Measurements from ENCODE around the gene ITSN2. TPM values are rescaled to one million over a fixed set of nuclear protein-coding genes. Genes with fewer than 3 reads are reported as not detected.

ITSN2 gene
- polyA plus RNA-seq, 1 donor (not counting 4 experiments of a cell fraction or from before 2014, with no cell fraction given), result 19.7 TPM

DNA sequence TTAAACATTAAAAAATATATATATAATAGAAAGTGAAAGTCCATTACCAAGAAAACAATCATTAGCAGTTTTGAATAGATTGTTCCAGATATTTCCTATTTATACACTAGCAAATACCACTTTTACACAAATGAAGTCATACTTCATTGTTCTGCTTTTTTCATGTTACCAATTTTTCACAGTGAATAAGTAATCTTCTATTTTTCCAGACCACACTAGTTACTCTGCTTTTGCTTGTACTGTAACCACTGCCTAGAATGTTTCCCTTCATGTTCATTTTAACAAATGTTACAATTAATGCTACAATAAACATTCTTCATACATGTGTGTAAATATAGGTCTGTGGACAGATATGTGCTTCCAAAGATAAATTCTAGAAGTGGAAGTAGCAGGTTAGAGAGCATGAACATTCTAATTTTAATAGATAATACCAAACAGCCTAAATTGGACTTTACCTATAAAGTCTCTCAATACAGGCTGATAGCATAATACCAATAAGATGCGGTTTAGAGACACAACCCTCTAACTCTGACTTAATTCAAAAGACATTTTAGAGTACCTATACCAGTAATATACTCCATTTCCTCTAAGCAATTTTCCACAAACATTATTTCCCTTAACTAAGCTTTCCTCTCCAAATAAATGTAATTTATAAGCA is 17.0 kb downstream of the ITSN2 start:
- H3K79me2 ChIP-seq (ENCODE audit: control insufficient read depth, insufficient read depth, low read length), result peaks cover 48% of the 10 kb centered on the region
- H4K20me1 ChIP-seq (ENCODE audit: control insufficient read depth, extremely low read depth, insufficient read depth, low read length), result no peaks in the 10 kb centered on the region

DNA sequence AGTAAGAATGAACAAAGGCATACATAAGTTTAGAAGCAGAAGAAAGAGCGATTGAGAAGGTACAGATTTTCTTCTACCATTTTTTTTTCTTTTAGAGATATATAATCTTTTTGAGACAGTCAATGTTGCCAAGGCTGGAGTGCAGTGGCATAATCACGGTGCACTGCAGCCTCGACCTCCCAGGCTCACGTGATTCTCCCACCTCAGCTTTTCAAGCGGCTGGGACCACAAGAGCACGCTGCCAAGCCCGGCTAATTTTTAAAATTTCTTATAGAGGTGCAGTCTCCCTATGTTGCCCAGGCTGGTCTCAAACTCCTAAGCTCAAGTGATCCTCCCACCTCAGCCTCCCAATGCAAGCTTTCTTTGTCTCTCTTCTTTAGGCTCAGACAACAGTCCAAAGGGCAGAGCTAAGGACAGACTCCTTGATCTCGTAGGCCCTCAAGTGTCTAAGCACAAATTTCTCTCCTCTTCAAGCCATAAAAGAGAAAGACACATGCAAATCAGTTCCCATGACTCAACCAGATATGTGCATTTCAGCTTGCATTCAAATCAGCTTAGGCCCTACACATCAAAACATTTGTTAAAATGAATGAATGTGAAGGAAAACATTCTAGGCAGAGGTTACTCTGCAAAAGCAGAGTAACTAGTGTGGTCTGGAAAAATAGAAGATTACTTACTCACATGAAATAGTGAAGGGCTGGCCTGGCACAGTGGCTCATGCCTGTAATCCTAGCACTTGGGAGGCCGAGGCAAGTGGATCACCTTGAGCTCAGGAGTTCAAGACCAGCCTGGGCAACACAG is 18.0 kb downstream of the ITSN2 start:
- no peak for FAIRE-seq
- no peaks in the 10 kb centered on the region for H3K27me3 ChIP-seq (ENCODE audit: control insufficient read depth, extremely low read depth, insufficient read depth, low read length)
- no peaks in the 10 kb centered on the region for H3K9me1 ChIP-seq (ENCODE audit: control insufficient read depth, extremely low read depth, insufficient read depth, low read length)
- DNase-seq (ENCODE audit: low read depth, low spot score), result no peak
- peaks cover 43% of the 10 kb centered on the region for H3K79me2 ChIP-seq (ENCODE audit: control insufficient read depth, insufficient read depth, low read length)
- H3K27ac ChIP-seq (ENCODE audit: control insufficient read depth, insufficient read depth, low read length), result no peak overlapping the region
- no peak overlapping the region for H3K4me2 ChIP-seq (ENCODE audit: control insufficient read depth, extremely low read depth, insufficient read depth, low read depth, low read length)
- no peaks in the 10 kb centered on the region for H4K20me1 ChIP-seq (ENCODE audit: control insufficient read depth, extremely low read depth, insufficient read depth, low read length)
- H3K9ac ChIP-seq (ENCODE audit: control insufficient read depth, extremely low read depth, insufficient read depth, low read length), result no peak overlapping the region
- H3K4me1 ChIP-seq (ENCODE audit: control insufficient read depth, extremely low read depth, insufficient read depth, low read length), result no peaks in the 10 kb centered on the region
- H3K4me3 ChIP-seq (ENCODE audit: control insufficient read depth in 2 of 3, extremely low read depth in 1 of 3, insufficient read depth in 2 of 3, low read depth in 1 of 3, low read length in 3 of 3), result no peak overlapping the region
- dilution Hi-C loops (cut with MboI; ENCODE audit: extremely low pct_ligation_motif_present, low sequenced_read_pairs), result no loop called here
- no peaks in the 10 kb centered on the region for H3K36me3 ChIP-seq (ENCODE audit: control insufficient read depth in 2 of 2, extremely low read depth in 1 of 2, insufficient read depth in 2 of 2, low read length in 2 of 2)
- H2AFZ ChIP-seq (ENCODE audit: control insufficient read depth, low read length), result no peak overlapping the region
- H3K9me3 ChIP-seq (ENCODE audit: control insufficient read depth, low read depth, low read length), result no peaks in the 10 kb centered on the region
- TF ChIP-seq, protein P1, sequence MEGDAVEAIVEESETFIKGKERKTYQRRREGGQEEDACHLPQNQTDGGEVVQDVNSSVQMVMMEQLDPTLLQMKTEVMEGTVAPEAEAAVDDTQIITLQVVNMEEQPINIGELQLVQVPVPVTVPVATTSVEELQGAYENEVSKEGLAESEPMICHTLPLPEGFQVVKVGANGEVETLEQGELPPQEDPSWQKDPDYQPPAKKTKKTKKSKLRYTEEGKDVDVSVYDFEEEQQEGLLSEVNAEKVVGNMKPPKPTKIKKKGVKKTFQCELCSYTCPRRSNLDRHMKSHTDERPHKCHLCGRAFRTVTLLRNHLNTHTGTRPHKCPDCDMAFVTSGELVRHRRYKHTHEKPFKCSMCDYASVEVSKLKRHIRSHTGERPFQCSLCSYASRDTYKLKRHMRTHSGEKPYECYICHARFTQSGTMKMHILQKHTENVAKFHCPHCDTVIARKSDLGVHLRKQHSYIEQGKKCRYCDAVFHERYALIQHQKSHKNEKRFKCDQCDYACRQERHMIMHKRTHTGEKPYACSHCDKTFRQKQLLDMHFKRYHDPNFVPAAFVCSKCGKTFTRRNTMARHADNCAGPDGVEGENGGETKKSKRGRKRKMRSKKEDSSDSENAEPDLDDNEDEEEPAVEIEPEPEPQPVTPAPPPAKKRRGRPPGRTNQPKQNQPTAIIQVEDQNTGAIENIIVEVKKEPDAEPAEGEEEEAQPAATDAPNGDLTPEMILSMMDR (optimal IDR thresholded peaks at IDR 0.05 in 1 of 3, IDR thresholded peaks at IDR 0.05 in 1 of 3, conservative IDR thresholded peaks at IDR 0.05 in 1 of 3; ENCODE audit: extremely low read depth in 1 of 3, insufficient read depth in 2 of 3, low read length in 3 of 3), result no peak

More for the DNA sequence above, 17.0 kb downstream of the ITSN2 start:
- no peak overlapping the region for H3K4me3 ChIP-seq (ENCODE audit: control insufficient read depth in 2 of 3, extremely low read depth in 1 of 3, insufficient read depth in 2 of 3, low read depth in 1 of 3, low read length in 3 of 3)
- no peak overlapping the region for H2AFZ ChIP-seq (ENCODE audit: control insufficient read depth, low read length)
- H3K9ac ChIP-seq (ENCODE audit: control insufficient read depth, extremely low read depth, insufficient read depth, low read length), result no peak overlapping the region
- no peaks in the 10 kb centered on the region for H3K27me3 ChIP-seq (ENCODE audit: control insufficient read depth, extremely low read depth, insufficient read depth, low read length)
- dilution Hi-C loops (cut with MboI; ENCODE audit: extremely low pct_ligation_motif_present, low sequenced_read_pairs), result no loop called here
- no peaks in the 10 kb centered on the region for H3K9me1 ChIP-seq (ENCODE audit: control insufficient read depth, extremely low read depth, insufficient read depth, low read length)
- H3K9me3 ChIP-seq (ENCODE audit: control insufficient read depth, low read depth, low read length), result no peaks in the 10 kb centered on the region
- H3K36me3 ChIP-seq (ENCODE audit: control insufficient read depth in 2 of 2, extremely low read depth in 1 of 2, insufficient read depth in 2 of 2, low read length in 2 of 2), result no peaks in the 10 kb centered on the region
- FAIRE-seq, result no peak
- no peaks in the 10 kb centered on the region for H3K4me1 ChIP-seq (ENCODE audit: control insufficient read depth, extremely low read depth, insufficient read depth, low read length)
- no peak for DNase-seq (ENCODE audit: low read depth, low spot score)
- H3K27ac ChIP-seq (ENCODE audit: control insufficient read depth, insufficient read depth, low read length), result no peak overlapping the region
- no peak overlapping the region for H3K4me2 ChIP-seq (ENCODE audit: control insufficient read depth, extremely low read depth, insufficient read depth, low read depth, low read length)
- TF ChIP-seq EZH2 (IDR thresholded peaks at IDR 0.05; ENCODE audit: low read length), result no peak
- TF ChIP-seq, protein P1 (optimal IDR thresholded peaks at IDR 0.05 in 1 of 3, IDR thresholded peaks at IDR 0.05 in 1 of 3, conservative IDR thresholded peaks at IDR 0.05 in 1 of 3; ENCODE audit: extremely low read depth in 1 of 3, insufficient read depth in 2 of 3, low read length in 3 of 3), result no peak

All from keratinocyte (primary cell).